Natural killer cell treated with Interleukin-12 subunit alpha and Interleukin-12 subunit beta and Interleukin-15 and Interleukin-18, amount 100 ng/mL, for 72 hours (primary cell): ENCODE data around the gene ARFGAP1. TPM values are rescaled to one million over a fixed set of nuclear protein-coding genes. Genes with fewer than 3 reads are reported as not detected.
A peak's percentile ranks its signal among the peaks of the same experiment; 100 is the strongest.
"Not testable (repeated sequence)": the region's sequence is repeated elsewhere in the genome, so short reads cannot be mapped to it uniquely, and the experiment has no call there.

Experiments
- ATAC-seq, 2 donors: fragments of 150-1000 bp; cut with Tn5 transposase in 1 of 2; sonication (Bioruptor Pico), chemical (Tn5 transposase) in 1 of 2; 2 replicates each; pipeline ENCODE4 v1.10.0; 2021
- DNase-seq: peaks from one replicate; pipeline ENCODE4 v3.0.0; 2022; ENCODE audit warnings: low spot score
- H3K27ac Mint-ChIP-seq, 2 donors: 1 replicate in 1 of 2; 2 replicates in 1 of 2; pipeline ENCODE4 v1.8.0; 2022; ENCODE audit warnings: mixed read lengths in 2 of 2, mild to moderate bottlenecking in 1 of 2, moderate library complexity in 1 of 2
- H3K27me3 Mint-ChIP-seq, 2 donors: 1 replicate in 1 of 2; 2 replicates in 1 of 2; pipeline ENCODE4 v1.8.0; 2022; ENCODE audit warnings: mixed read lengths in 2 of 2
- H3K36me3 Mint-ChIP-seq: one replicate; pipeline ENCODE4 v1.8.0; 2022; ENCODE audit warnings: mixed read lengths
- H3K4me1 Mint-ChIP-seq, 2 donors: 1 replicate in 1 of 2; 2 replicates in 1 of 2; pipeline ENCODE4 v1.8.0; 2022; ENCODE audit warnings: low read depth in 2 of 2, mixed read lengths in 2 of 2, mild to moderate bottlenecking in 1 of 2
- H3K4me3 Mint-ChIP-seq: one replicate; pipeline ENCODE4 v1.8.0; 2022; ENCODE audit warnings: mixed read lengths
- H3K9me3 Mint-ChIP-seq: 2 replicates; pipeline ENCODE4 v1.8.0; 2022; ENCODE audit warnings: mixed read lengths
- total RNA-seq, 2 donors: library from RNA; stranded (reverse); gene quantifications; one replicate each; pipeline ENCODE4 v1.2.3, GENCODE V29; 2022

The ARFGAP1 gene
- total RNA-seq, 2 donors from 2014 or later: 87.2 to 144 TPM

DNA sequence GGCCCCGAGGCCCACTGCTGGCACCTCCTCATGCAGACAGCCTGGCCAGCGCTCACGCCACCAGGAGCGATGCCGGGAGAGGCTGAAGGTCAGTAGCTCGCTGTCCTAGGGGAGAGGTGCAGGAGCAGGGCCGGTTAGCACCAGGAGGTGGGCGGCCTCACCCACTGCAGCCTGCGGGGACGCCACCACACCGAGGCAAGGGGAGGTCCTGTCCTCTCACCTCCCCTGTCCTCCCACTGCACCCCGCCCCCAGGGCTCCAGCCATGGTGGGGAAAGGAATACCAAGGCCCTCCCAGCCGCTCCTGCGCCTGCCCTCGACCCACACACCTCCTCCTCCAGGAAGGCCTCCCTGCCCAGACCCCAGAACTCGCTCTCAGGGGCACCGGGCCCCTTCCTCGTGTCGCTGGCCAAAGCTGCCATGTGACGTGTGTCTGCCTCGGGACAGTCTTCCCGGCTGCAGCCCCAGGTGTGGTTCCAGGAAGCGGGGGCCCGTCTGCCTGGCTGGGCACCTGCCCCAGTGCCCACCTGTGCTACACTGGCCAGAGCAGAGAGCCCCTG, 24.9 kb upstream of the ARFGAP1 start:
- no peaks in the 10 kb centered on the region for H3K36me3 Mint-ChIP-seq
- peaks cover 4 to 15% of the 10 kb centered on the region in 2 donors for H3K27me3 Mint-ChIP-seq
- no peaks in the 10 kb centered on the region for H3K9me3 Mint-ChIP-seq
- H3K27ac Mint-ChIP-seq: no peak overlapping the region
- H3K4me3 Mint-ChIP-seq: no peak overlapping the region
- DNase-seq (no peak), ATAC-seq (no peak)
- H3K4me1 Mint-ChIP-seq: no peaks in the 10 kb centered on the region

- DNase-seq (no peak), ATAC-seq (no peak)
- H3K4me3 Mint-ChIP-seq: no peak overlapping the region
- no peak overlapping the region for H3K27ac Mint-ChIP-seq
- H3K36me3 Mint-ChIP-seq: no peaks in the 10 kb centered on the region
- no peaks in the 10 kb centered on the region for H3K9me3 Mint-ChIP-seq
- H3K27me3 Mint-ChIP-seq: peaks cover 8 to 19% of the 10 kb centered on the region in 2 donors
- no peaks in the 10 kb centered on the region for H3K4me1 Mint-ChIP-seq
Measured at GRCh38 chr20:63248835-63249591, 23.6 kb upstream of the ARFGAP1 start.

DNA sequence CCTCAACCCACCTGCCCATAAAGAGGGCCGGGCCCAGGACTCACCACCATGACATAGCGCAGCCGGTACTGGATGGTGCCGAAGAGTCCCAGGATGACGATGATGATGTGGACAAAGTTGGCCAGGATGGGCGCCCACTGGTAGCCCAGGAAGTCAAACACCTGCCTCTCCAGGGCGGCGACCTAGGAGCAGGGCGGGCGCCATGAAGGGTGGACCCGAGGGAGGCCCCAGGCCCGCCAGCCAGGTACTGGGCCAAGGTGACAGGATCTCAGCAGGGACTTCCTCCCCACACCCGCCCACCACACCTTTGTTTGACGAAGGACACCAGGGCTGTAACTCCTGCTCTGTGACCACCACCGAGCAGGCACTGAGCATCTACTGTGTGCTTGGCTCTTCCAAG, 22.7 kb upstream of the ARFGAP1 start:
- no peak for ATAC-seq

GRCh38 chr20:63251350-63251749, 21.3 kb upstream of the ARFGAP1 start:
- H3K9me3 Mint-ChIP-seq, H3K4me1 Mint-ChIP-seq, ATAC-seq, DNase-seq, H3K36me3 Mint-ChIP-seq, H3K4me3 Mint-ChIP-seq, H3K27ac Mint-ChIP-seq: not testable (repeated sequence)
- H3K27me3 Mint-ChIP-seq: peaks cover 22 to 32% of the 10 kb centered on the region in 2 donors

More for the DNA sequence above, 22.7 kb upstream of the ARFGAP1 start:
- Mint-ChIP-seq H3K4me1 (no peaks in the 10 kb centered on the region), H3K9me3 (no peaks in the 10 kb centered on the region), H3K27me3 (peaks cover 8 to 21% of the 10 kb centered on the region in 2 donors), H3K27ac (no peak overlapping the region), H3K36me3 (no peaks in the 10 kb centered on the region), H3K4me3 (no peak overlapping the region)
- no peak for DNase-seq

- Mint-ChIP-seq H3K9me3 (no peaks in the 10 kb centered on the region), H3K4me1 (no peaks in the 10 kb centered on the region), H3K27me3 (peaks cover 30 to 40% of the 10 kb centered on the region in 2 donors), H3K36me3 (no peaks in the 10 kb centered on the region), H3K4me3 (peak overlapping the region; percentile 13), H3K27ac (no peak overlapping the region)
- ATAC-seq: no peak
- DNase-seq: no peak
Measured at GRCh38 chr20:63252284-63252711, 20.3 kb upstream of the ARFGAP1 start.

GRCh38 chr20:63253065-63253437, 19.6 kb upstream of the ARFGAP1 start:
- Mint-ChIP-seq H3K36me3 (no peaks in the 10 kb centered on the region), H3K27me3 (peaks cover 33 to 44% of the 10 kb centered on the region in 2 donors), H3K4me1 (no peaks in the 10 kb centered on the region), H3K9me3 (no peaks in the 10 kb centered on the region), H3K4me3 (peak overlapping the region; percentile 13), H3K27ac (no peak overlapping the region)
- ATAC-seq (no peak), DNase-seq (no peak)

GRCh38 chr20:63253438-63254231, 19.0 kb upstream of the ARFGAP1 start:
- H3K4me1 Mint-ChIP-seq: no peaks in the 10 kb centered on the region
- H3K27ac Mint-ChIP-seq: no peak overlapping the region
- DNase-seq (no peak), ATAC-seq (no peak)
- peaks cover 33 to 41% of the 10 kb centered on the region in 2 donors for H3K27me3 Mint-ChIP-seq
- no peak overlapping the region for H3K4me3 Mint-ChIP-seq
- H3K36me3 Mint-ChIP-seq: no peaks in the 10 kb centered on the region
- no peaks in the 10 kb centered on the region for H3K9me3 Mint-ChIP-seq

GRCh38 chr20:63254232-63254605, 18.4 kb upstream of the ARFGAP1 start, which contains the start of gene NKAIN4:
Gene NKAIN4, minus strand, starts transcription at chr20:63254463. Its CDS starts 13 bp downstream, at chr20:63254450.
- Mint-ChIP-seq H3K36me3 (no peaks in the 10 kb centered on the region), H3K4me1 (no peaks in the 10 kb centered on the region), H3K27ac (no peak within 1 kb of the TSS), H3K4me3 (no peak within 1 kb of the TSS), H3K27me3 (peaks cover 34 to 37% of the 10 kb centered on the region in 2 donors), H3K9me3 (no peaks in the 10 kb centered on the region)
- no peak for DNase-seq
- no peak for ATAC-seq

DNA sequence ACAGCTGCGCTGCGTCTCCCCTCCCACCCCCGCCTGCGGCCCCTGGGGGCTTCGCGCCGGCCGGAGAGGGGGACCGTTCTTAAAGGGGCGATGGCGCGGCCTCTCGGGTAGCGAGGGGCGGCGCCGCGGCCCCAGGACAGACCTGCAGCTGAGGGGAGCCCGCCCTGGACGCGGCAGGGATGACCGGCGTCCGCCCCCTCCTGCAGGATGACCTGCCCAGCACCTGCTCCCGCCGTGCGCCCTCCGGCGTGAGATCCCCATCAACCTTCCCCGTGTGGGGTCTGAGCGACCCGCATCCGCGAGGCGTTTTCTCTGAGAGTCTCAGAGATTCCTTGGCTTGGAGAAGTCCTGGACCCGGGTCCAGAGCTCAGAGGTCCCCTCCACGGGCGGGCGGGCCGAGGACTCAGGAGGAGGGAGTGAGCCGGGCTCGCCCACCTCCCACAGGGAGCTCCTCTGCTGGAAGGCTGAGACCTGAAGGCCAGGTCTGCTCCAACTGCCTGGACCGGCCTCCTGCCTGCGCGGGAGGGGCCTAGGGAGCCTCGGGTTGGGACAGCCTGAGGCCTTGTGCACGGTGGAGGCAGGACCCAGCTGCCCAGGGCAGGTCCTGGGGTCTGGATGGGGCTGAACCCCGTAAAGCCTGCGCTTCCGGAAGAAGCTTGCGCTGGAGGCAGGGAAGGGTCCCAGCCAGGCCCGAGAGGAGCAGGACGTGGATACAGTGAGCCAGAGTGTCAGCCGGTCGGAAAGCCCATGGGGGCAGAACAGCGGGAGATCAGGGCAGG, 17.8 kb upstream of the ARFGAP1 start:
- Mint-ChIP-seq H3K27me3 (peaks cover 37 to 38% of the 10 kb centered on the region in 2 donors), H3K4me1 (no peaks in the 10 kb centered on the region), H3K27ac (no peak overlapping the region), H3K9me3 (no peaks in the 10 kb centered on the region), H3K36me3 (no peaks in the 10 kb centered on the region), H3K4me3 (no peak overlapping the region)
- DNase-seq: no peak
- no peak for ATAC-seq

GRCh38 chr20:63255931-63256704, 16.5 kb upstream of the ARFGAP1 start:
- no peaks in the 10 kb centered on the region for H3K4me1 Mint-ChIP-seq
- H3K4me3 Mint-ChIP-seq: no peak overlapping the region
- peaks cover 34 to 38% of the 10 kb centered on the region in 2 donors for H3K27me3 Mint-ChIP-seq
- ATAC-seq (peak in 1 of 2 donors; percentile 7), DNase-seq (no peak)
- H3K27ac Mint-ChIP-seq: no peak overlapping the region
- no peaks in the 10 kb centered on the region for H3K9me3 Mint-ChIP-seq
- no peaks in the 10 kb centered on the region for H3K36me3 Mint-ChIP-seq

DNA sequence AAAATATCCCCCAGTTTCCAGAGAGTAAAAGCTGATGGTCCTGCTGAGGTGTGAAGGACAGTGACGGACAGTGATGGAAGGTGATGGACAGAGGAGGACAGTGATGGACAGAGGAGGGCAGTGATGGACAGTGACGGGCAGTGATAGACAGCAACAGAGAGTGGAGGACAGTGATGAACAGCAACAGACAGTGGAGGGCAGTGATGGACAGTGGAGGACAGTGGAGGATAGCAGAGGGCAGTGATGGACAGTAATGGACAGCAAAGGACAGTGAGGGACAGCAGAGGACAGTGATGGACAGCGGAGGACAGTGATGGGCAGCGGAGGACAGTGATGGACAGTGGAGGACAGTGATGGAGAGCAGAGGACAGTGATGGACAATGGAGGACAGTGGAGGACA, 15.7 kb upstream of the ARFGAP1 start:
- H3K36me3 Mint-ChIP-seq: no peaks in the 10 kb centered on the region
- no peak overlapping the region for H3K4me3 Mint-ChIP-seq
- H3K27ac Mint-ChIP-seq: no peak overlapping the region

GRCh38 chr20:63257629-63258028, 15.0 kb upstream of the ARFGAP1 start:
- no peaks in the 10 kb centered on the region for H3K36me3 Mint-ChIP-seq
- ATAC-seq (no peak), DNase-seq (no peak)
- peaks cover 33 to 35% of the 10 kb centered on the region in 2 donors for H3K27me3 Mint-ChIP-seq
- no peak overlapping the region for H3K27ac Mint-ChIP-seq
- H3K9me3 Mint-ChIP-seq: no peaks in the 10 kb centered on the region
- H3K4me3 Mint-ChIP-seq: no peak overlapping the region
- peaks cover 0 to 3% of the 10 kb centered on the region in 2 donors for H3K4me1 Mint-ChIP-seq

More for the DNA sequence above, 15.7 kb upstream of the ARFGAP1 start:
- H3K4me1 Mint-ChIP-seq: no peaks in the 10 kb centered on the region
- peaks cover 34 to 38% of the 10 kb centered on the region in 2 donors for H3K27me3 Mint-ChIP-seq
- no peaks in the 10 kb centered on the region for H3K9me3 Mint-ChIP-seq
- ATAC-seq (no peak), DNase-seq (no peak)

DNA sequence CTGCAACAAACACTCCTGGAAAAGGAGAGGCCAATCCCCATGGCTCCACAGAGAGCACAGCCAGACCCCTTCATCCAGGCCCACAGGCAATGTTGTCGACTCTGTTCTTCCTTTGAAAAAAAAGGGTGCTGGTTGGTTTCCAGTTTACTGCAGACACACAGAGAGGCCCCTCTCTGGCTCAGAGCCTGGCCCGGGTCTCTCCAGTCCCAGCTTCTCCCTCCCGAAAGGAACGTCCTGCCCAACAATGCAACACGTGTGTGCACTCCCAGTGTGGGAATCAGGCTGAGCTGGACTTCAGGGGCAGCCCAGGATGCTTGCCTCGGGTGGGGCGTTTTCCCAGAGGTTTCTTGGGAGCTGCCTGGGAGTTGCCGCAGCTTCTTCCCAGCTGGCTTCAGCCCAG, 13.8 kb upstream of the ARFGAP1 start:
- Mint-ChIP-seq H3K4me3 (no peak overlapping the region), H3K27me3 (peaks cover 29 to 31% of the 10 kb centered on the region in 2 donors), H3K4me1 (peaks cover 0 to 5% of the 10 kb centered on the region in 2 donors), H3K36me3 (no peaks in the 10 kb centered on the region), H3K27ac (no peak overlapping the region), H3K9me3 (no peaks in the 10 kb centered on the region)
- DNase-seq (no peak), ATAC-seq (no peak)
